ENCODE measurements around the gene ADIG. TPM values are rescaled to one million over a fixed set of nuclear protein-coding genes. Genes with fewer than 3 reads are reported as not detected.

ADIG gene
- total RNA-seq, 1 experiment from 2014 or later, result not detected

DNA sequence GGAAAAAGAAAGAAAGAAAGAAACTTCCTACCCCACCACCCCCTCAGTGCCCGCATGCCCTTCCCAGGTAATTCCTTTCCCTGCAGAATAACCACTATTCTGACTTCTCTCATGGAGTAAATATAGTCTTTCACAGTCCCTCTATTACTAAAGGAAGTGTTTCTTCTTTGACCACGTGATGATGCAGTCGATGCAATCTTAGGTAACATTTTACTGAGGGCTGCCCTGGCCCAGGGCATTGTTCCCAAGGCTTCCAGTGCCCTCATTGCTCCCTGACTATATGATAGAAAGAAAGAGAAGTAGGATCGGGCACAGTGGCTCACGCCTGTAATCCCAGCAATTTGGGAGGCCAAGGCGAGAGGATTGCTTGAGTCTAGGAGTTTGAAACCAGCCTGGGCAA, 49.7 kb downstream of the ADIG start:
- no peak for DNase-seq (ENCODE audit: low spot score)

DNA sequence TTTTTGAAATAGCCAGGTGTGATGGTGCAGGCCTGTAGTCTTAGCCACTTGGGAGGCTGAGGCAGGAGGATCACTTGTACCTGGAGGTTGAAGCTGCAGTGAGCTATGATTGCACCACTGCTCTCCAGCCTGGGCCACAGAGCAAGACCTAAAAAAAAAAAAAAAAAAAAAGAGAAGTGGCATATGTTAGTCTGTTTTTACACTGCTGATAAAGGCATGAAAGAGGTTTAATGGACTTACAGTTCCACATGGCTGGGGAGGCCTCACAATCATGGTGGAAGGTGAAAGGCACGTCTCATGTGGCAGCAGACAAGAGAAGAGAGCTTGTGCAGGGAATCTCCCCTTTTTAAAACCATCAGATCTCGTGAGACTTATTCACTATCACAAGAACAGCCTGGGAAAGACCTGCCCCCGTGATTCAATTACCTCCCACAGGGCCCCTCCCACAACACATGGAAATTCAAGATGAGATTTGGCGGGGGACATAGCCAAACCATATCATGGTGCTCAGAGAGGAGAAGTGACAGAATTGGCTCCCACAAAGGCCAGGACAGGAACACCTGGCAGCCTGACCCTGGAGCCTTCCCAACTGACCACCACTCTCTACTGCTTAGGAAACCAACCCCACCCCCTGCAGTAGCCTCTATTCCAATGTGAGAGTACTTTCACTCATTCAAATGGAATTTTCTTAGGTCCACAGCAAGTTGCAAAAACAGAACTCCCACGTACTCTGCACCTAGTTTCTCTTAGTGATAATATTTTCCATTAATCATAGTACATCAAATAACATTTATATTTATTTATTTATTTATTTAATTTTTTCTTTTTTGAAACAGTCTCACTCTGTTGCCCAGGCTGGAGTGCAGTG, 50.4 kb downstream of the ADIG start:
- DNase-seq (ENCODE audit: low spot score), result peak; percentile 20

DNA sequence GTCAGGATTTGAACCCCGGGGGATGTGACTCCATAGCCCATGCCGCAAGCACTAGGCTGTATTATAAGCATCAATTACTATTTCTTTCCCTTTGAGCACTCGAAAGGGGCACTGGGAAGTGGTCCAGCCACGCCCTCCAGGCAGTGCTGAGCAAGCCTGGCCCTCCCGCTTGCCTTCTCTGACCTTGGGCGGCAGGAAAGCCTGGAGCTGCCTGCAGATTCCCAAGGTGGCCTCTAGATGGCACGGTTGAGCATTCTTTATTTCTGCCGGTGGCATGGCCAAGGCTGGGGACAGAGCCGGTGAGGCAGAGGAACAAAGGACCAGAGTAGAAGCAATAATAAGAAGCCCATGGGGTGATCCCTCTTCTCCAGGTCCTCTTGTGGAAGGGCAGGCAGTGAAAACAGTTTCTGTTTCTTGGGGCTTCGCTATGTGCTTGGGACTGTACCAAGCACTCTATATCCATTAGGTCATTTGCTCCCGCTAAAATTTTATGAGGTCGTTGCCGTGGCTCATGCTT, 52.6 kb downstream of the ADIG start:
- peak; percentile 76 for DNase-seq (ENCODE audit: low spot score)

DNA sequence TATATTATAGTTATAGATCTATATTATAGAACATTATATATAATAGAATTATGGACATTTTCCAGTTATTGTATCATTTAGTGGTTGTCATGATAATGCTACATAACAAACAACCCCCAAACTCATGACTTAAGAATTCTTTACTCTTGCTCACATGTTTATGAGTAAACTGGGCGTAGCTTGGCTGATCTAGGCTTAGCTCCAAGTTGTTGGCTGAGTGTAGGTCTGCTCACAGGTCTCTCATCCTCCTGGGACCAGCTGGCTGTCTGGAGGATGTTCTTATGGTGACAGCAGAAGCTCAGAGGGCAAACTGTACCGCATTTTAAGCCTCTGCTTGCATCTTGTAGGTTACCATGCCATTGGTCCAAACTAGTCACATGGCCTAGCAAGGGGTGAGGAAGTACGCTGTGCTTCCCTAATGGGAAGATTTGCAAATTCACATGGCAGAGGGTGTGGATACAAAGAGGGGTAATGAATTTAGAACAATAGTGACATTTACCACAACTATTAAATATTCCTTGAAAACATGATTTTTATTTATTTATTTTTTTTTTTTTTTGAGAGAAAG, 54.8 kb downstream of the ADIG start:
- DNase-seq (ENCODE audit: low spot score), result peak; percentile 41

Other genes starting within 250 kb of the ADIG start
- 0.55 TPM in 1 of 2 replicates, not detected in the other for gene LBP, start 234.7 kb upstream of the ADIG start, total RNA-seq (2014; rRNA removed; shearing (Covaris generic))
- gene SNHG17, start 145.9 kb upstream of the ADIG start, total RNA-seq (2014; rRNA removed; shearing (Covaris generic)), result 8.5 and 10.1 TPM in 2 replicates
- gene RALGAPB, start 108.4 kb upstream of the ADIG start, total RNA-seq (2014; rRNA removed; shearing (Covaris generic)), result 20.0 and 20.8 TPM in 2 replicates
- gene ARHGAP40, start 20.6 kb downstream of the ADIG start, total RNA-seq (2014; rRNA removed; shearing (Covaris generic)), result not detected in 2 replicates
- gene SLC32A1, start 143.3 kb downstream of the ADIG start, total RNA-seq (2014; rRNA removed; shearing (Covaris generic)), result not detected in 2 replicates
- gene ACTR5, start 167.3 kb downstream of the ADIG start, total RNA-seq (2014; rRNA removed; shearing (Covaris generic)), result 9.4 and 12.0 TPM in 2 replicates
- gene PPP1R16B, start 224.5 kb downstream of the ADIG start, total RNA-seq (2014; rRNA removed; shearing (Covaris generic)), result 0.14 TPM in 2 replicates

All from A172 (cell line).